Stimulated activated naive CD8-positive, alpha-beta T cell treated with anti-CD3 and anti-CD28 coated beads, Interleukin-15, Interleukin-2, amounts not matched to agents 100 ng/mL and 50 ng/mL, for 24 hours (primary cell): ENCODE measurements around the gene B3GALT4.

ENCODE experiments used
- H3K27ac Mint-ChIP-seq: one replicate; pipeline ENCODE4 v1.8.0; 2021; ENCODE audit warnings: mild to moderate bottlenecking, mixed read lengths
- H3K27me3 Mint-ChIP-seq: one replicate; pipeline ENCODE4 v1.8.0; 2021; ENCODE audit warnings: mixed read lengths
- H3K36me3 Mint-ChIP-seq: one replicate; pipeline ENCODE4 v1.8.0; 2021; ENCODE audit warnings: low read depth, mixed read lengths
- H3K4me1 Mint-ChIP-seq: one replicate; pipeline ENCODE4 v1.8.0; 2021; ENCODE audit warnings: low read depth, mixed read lengths
- H3K4me3 Mint-ChIP-seq: one replicate; pipeline ENCODE4 v1.8.0; 2021; ENCODE audit warnings: mild to moderate bottlenecking, mixed read lengths
- H3K9me3 Mint-ChIP-seq: one replicate; pipeline ENCODE4 v1.8.0; 2021; ENCODE audit warnings: mixed read lengths

Gene B3GALT4

GRCh38 chr6:33324125-33324524, 47.2 kb downstream of the B3GALT4 start:
- Mint-ChIP-seq H3K27ac (peak overlapping the region; percentile 98), H3K4me3 (peak overlapping the region; percentile 93), H3K36me3 (peaks cover 34% of the 10 kb centered on the region), H3K4me1 (peaks cover 41% of the 10 kb centered on the region), H3K9me3 (no peaks in the 10 kb centered on the region), H3K27me3 (no peaks in the 10 kb centered on the region)
